GM12892 (cell line): Measurements from ENCODE around the gene CKMT2.
A peak's percentile ranks its signal among the peaks of the same experiment; 100 is the strongest.
"Not testable (repeated sequence)": the region's sequence is repeated elsewhere in the genome, so short reads cannot be mapped to it uniquely, and the experiment has no call there.

Experiments used
- DNase-seq: peaks from one replicate; pipeline ENCODE4 v3.0.0; 2011; ENCODE audit not compliant: insufficient read length
- FAIRE-seq: peaks from 2 replicates; lab custom pipeline; 2011; peaks lifted over from hg19 to GRCh38; lab: Jason Lieb, UNC
- POLR2A ChIP-seq: IDR thresholded peaks from 2 replicates; pipeline ENCODE4 v1.6.1; 2011; ENCODE audit warnings: low read depth, low read length, control low read depth
- POLR2AphosphoS5 ChIP-seq: IDR thresholded peaks from 2 replicates; pipeline ENCODE4 v1.6.1; 2011; ENCODE audit warnings: low read depth, low read length, control low read depth
- TAF1 ChIP-seq: IDR thresholded peaks from 2 replicates; pipeline ENCODE4 v1.6.1; 2011; ENCODE audit warnings: low read depth, mild to moderate bottlenecking, control low read depth, low read length, borderline replicate concordance

Gene CKMT2

DNA sequence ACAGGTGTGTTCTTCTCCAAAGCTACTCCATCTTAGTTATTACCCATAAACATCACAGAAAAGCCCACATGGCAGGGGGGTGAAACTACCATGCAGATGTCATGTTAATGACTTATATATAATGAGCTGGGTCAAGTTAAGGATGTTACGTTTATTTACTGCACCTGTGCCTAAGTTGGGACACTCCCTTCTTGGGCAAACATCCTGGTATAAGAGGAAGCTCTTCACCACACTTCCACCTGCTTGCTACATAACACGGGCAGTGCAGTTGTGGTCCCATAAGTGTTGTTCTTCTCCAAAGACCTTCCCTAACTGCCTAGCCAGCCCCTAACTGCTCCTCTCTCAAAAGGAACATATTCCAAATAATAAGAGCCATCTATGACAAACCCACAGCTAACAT, 59.0 kb downstream of the CKMT2 start:
- TF ChIP-seq TAF1 (no peak), POLR2A (no peak), POLR2AphosphoS5 (no peak)
- no peak for DNase-seq
- FAIRE-seq: no peak

DNA sequence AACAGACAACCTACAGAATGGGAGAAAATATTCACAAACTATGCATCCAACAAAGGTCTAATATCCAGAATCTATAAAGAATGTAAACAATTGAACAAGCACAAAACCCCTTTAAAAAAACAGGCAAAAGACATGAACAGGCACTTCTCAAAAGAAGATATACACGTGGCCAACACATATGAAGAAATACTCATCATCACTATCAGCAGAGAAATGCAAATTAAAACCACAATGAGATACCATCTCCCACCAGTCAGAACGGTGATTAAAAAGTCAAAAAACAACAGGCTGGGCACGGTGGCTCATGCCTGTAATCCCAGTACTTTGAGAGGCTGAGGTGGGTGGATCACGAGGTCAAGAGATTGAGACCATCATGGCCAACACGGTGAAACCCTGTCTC, 60.9 kb downstream of the CKMT2 start:
- not testable (repeated sequence) for FAIRE-seq, DNase-seq

DNA sequence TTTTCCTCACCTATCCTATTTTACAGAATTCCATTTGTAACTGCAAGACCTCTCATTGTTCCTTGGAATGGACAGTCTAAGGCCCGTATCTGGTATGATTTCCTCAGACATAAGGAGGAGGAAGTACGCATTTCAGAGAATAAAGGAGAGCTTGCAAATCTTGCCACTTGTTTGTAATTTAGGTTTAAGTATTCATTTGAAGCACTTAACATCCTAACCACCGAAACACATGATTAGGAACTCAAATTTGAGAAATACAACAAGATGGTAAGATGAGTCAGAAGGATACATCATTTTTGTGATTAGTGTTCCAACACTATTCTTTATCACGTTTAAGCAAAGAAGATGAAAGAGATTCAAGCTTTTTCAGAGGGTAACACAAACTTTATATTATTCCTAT, 64.4 kb downstream of the CKMT2 start:
- TF ChIP-seq POLR2AphosphoS5 (no peak), TAF1 (no peak), POLR2A (no peak)
- FAIRE-seq: no peak
- no peak for DNase-seq

DNA sequence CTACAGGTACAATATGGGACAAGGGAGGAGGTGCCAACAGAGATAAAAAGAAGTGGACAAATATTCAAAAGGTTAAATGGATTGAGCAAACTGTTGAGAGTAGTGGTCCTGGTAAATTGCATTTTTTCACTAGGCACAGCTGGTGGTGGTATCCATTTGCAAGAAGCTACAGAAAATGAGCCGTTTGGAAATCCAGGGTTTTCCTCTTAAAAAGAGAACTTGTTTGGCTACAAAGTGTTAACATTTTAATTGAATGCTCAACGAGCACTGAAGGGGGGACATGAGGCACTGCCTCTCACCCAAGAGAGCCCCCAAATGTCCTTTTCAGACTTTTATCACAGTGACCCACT, 67.8 kb downstream of the CKMT2 start:
- TF ChIP-seq POLR2AphosphoS5 (no peak), TAF1 (no peak), POLR2A (no peak)
- DNase-seq: no peak
- no peak for FAIRE-seq

DNA sequence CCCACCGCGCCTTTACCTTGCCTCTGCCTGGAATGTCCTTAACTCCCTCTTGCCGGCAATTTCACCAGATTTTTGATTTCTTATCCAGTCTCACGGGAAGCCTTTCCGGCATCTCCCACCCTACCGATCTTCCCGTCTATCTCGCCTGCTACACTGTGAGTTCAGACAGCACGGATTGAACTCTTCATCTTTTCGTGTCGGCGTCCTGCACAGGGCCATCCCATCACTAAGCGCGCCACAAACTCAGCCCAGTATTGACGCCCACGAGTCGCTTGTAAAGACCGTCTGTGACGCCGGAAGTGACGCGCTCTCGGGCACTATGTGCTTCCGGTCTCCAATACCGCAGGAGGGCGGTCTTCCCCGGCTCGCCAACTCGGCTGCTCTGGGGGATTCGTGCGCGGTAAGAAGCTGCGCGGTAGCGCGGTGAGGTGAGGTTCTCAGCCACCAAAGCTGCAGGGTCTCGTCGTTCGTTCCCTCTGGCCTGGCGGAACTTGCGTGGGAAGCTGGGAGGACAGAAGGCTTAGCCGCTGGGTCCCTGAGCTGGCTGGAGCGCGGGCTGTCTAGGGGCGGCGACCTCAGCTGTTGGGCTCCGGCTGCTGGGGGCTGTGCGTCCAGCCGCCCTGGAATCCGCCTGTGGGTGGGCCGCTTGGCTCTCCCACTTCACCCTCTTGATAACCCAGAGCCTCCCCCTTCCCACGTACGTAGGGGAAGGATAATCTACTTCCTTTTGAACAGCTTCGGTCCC, 68.3 kb downstream of the CKMT2 start, which contains the start of gene ZCCHC9:
TSS of gene ZCCHC9 (plus strand) at position 317 of the 745 bp plus-strand sequence. CDS start 3,171 bp downstream, outside the sequence.
- TF ChIP-seq POLR2AphosphoS5: peak; percentile 94
- peak; percentile 96 for TF ChIP-seq POLR2A
- TF ChIP-seq TAF1: peak; percentile 83
- peak; percentile 71 for DNase-seq
- FAIRE-seq: peak; percentile 98

DNA sequence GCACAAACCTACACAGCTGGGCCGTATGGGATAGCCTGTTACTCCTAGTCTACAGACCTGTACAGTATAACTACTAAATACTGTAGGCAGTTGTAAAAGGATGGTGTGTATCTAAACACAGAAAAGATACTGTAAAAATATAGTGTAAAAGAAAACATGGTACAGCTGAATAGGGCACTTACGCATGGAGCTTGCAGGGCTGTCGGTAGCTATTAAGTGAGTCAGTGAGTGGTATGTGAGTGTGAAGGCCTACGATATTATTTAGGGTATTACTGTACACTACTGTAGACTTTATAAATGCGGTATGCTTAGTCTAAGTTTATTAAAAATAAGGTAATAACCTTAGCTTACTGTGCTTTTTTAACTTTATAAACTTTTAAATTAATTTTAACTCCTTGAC, 69.5 kb downstream of the CKMT2 start:
- FAIRE-seq (no peak), DNase-seq (no peak)
- TF ChIP-seq POLR2A (no peak), POLR2AphosphoS5 (no peak), TAF1 (no peak)

DNA sequence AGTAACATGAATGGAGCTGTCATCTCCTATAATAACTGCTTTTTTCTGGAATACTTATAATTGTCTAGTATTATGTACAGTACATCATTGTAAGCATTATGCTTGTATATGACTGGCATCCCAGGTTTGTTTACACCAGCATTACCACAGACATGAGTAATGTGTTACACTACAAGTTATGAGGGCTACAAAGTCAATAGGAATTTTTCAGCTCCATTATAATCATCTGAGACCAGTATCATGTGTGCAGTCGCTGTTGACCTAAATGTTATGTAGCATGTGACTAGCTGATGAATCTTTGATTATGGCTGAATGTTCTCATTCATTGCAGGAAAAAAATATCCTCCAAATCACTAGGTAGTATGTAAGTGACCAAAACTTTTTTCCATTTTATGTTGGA, 70.4 kb downstream of the CKMT2 start:
- DNase-seq: no peak
- TF ChIP-seq TAF1 (no peak), POLR2A (no peak), POLR2AphosphoS5 (no peak)
- FAIRE-seq: peak; percentile 24

DNA sequence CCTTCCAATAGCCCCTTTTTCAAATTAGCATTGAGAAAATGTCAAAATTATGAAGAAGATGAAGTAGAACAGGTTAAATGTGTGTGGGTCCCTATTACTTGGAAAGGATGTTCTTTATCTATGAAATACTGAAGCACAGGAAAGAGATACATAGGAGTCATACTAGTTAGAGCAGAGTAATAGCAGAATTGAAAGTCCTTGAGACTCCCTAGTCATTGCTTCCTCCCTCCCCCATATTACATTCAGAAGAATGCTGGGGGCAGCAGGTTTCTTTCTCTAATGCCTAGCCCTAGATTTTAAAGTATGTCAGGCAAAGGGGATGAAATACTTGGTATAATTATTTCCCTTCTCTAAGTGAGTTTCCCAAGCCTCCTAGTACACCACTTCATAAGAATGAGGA, 72.7 kb downstream of the CKMT2 start:
- TF ChIP-seq POLR2AphosphoS5: no peak
- TF ChIP-seq TAF1: no peak
- TF ChIP-seq POLR2A: no peak
- no peak for DNase-seq
- FAIRE-seq: no peak

DNA sequence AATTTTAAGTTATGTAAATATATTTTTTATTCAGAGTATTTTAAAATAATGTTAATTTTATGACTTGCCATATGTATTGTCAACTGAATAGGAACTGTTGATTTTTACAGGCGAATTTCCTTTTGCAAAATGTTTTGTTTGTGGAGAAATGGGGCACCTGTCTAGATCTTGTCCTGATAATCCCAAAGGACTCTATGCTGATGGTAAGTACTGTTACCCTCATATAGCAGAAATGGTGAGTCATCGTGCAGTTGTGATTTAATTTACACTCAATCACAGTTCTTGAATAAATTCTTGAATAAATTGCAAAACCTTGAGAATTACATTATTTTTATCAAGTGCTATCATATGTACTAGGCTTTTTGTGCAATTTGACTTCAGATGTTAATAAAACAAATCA, 75.7 kb downstream of the CKMT2 start:
- TF ChIP-seq TAF1: no peak
- TF ChIP-seq POLR2AphosphoS5: no peak
- no peak for TF ChIP-seq POLR2A
- FAIRE-seq (no peak), DNase-seq (no peak)

DNA sequence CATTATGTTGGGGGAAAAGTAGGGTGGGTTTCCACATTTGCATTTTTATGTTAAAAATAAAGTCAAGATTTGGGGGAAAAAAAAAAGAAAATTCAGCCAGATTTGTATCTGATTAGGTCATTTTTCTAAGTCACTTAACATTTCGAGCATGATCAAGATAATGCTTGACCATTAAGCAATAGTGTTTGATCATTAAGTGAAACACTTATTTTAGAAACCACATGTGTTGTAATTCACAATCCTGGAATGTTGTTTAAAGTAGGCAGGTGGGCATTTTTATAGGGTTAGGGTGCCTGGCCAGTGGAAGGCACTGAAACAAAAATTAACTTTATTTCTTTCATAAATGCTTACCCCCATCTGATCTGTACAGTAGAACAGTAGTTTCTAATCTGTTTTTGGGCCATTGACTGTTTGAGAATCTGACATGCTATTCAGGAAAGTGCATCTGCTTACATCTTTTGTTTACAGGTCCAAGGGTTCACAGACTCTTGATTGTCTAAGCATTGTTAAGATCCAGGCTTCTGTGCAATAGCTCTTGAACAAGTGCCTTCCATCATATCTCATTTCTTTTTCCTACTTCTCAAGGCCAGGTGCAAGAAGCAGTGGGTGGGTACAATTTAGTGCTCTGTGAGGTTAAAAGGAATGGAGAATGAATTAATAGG, 77.4 kb downstream of the CKMT2 start:
- DNase-seq (no peak), FAIRE-seq (no peak)
- TF ChIP-seq POLR2AphosphoS5 (no peak), POLR2A (no peak), TAF1 (no peak)

DNA sequence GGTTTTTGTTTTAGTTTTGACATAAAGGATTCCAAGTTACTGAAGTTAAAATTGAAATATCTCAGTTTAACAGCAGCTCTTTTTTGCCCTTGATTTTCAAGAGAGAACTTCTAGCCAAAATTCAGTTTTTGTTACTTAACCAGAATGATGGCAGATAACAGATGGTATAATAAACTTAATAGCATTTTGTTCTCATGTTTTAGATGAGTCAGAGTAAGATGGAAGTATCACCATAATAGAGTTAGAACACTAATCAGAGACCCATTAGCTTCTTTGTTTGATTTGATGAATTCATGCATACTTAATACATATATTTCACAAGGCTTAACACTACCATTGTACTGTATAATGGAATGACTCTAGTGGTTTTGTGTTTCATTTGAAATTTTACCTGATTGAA, 80.2 kb downstream of the CKMT2 start:
- TF ChIP-seq TAF1: no peak
- TF ChIP-seq POLR2AphosphoS5: no peak
- TF ChIP-seq POLR2A: no peak
- FAIRE-seq: no peak
- no peak for DNase-seq

DNA sequence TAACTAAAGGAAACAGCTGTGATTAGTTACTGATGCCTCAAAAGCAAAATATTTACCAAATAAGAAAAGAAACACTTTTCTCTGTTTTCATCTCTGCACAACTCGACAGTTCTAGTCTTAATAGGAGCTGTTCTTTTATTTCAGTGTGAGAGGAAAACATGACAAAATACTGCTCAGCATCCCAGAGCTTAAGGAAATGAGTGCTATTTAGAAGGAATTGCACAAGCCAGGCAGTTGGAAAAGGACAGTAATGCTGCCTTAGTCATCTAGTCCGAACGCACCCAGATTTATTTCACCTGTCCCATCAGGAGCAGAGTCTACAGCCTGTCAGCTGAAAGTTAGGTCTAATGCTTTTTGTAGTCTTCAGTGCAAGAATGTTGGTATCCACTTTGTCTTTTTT, 80.6 kb downstream of the CKMT2 start:
- FAIRE-seq: no peak
- no peak for DNase-seq
- TF ChIP-seq POLR2A (no peak), POLR2AphosphoS5 (no peak), TAF1 (no peak)

DNA sequence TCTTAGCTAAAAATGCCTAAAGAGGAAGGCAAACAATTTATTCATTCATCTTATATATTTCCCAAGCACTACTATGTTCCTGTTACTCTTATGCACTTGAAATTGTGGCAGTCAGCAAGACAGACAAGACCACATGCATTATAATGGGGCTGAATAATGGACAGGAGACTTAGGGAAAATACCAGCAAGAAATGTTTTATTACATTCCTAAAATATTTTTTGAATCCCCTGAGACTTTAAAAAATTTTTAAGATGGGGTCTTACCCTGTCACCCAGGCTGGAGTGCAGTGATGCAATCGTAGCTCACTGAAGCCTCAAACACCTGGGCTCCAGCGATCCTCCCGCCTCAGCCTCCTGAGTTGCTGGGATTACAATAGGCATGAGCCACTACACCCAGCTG, 81.5 kb downstream of the CKMT2 start:
- no peak for DNase-seq
- TF ChIP-seq POLR2A: no peak
- peak; percentile 36 for FAIRE-seq

DNA sequence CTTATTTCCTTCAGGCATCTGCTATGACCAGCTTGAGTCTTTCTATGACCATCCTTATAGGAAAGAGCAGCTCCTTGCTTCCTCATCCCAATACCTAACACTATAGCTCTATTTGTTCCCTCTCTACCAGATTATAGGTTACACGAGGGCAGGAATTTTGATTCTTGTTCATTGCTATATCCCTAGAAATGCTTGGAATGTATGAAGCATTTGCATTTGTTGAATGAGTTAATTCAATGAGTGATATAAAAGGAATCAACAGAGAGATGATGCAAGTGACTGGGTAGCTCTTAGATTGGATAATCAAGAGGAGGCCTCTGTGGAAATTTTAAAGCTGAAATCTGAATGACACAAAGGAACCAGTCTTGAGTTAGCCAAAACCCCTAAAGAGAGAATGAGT, 82.2 kb downstream of the CKMT2 start:
- DNase-seq (no peak), FAIRE-seq (no peak)
- no peak for TF ChIP-seq POLR2A
